Astrocyte (in vitro differentiated cells and primary cell): Measurements from ENCODE around the gene XYLT1. TPM values are rescaled to one million over a fixed set of nuclear protein-coding genes. Genes with fewer than 3 reads are reported as not detected.
"Not testable (repeated sequence)": the region's sequence is repeated elsewhere in the genome, so short reads cannot be mapped to it uniquely, and the experiment has no call there.

Source experiments
- DNase-seq: peaks from one replicate; pipeline ENCODE4 v3.0.0-alpha.2; 2010; ENCODE audit warnings: low read depth
- FAIRE-seq: peaks from 2 replicates; lab custom pipeline; 2011; peaks lifted over from hg19 to GRCh38; lab: Jason Lieb, UNC
- H2AFZ ChIP-seq: 2 replicates; pipeline ENCODE4 v1.6.0; 2012; ENCODE audit warnings: low read depth, low read length, inconsistent platforms
- H3K27ac ChIP-seq: 2 replicates; pipeline ENCODE4 v1.5.1; 2011; ENCODE audit warnings: low read depth, low read length, inconsistent platforms
- H3K27me3 ChIP-seq: 2 replicates; pipeline ENCODE4 v1.6.0; 2011; ENCODE audit warnings: low read length, inconsistent platforms; ENCODE audit not compliant: insufficient read depth
- H3K36me3 ChIP-seq: 2 replicates; pipeline ENCODE4 v1.5.1; 2011; ENCODE audit warnings: low read length, inconsistent platforms; ENCODE audit not compliant: insufficient read depth
- H3K4me1 ChIP-seq: 2 replicates; pipeline ENCODE4 v1.5.1; 2011; ENCODE audit warnings: low read length, inconsistent platforms; ENCODE audit not compliant: insufficient read depth
- H3K4me2 ChIP-seq: 2 replicates; pipeline ENCODE4 v1.6.0; 2012; ENCODE audit warnings: low read length, inconsistent platforms
- H3K4me3 ChIP-seq: 2 replicates; pipeline ENCODE4 v1.5.1; 2011; ENCODE audit warnings: low read depth, mild to moderate bottlenecking, low read length, inconsistent platforms; ENCODE audit not compliant: insufficient read depth
- H3K79me2 ChIP-seq: 2 replicates; pipeline ENCODE4 v1.6.0; 2012; ENCODE audit warnings: mild to moderate bottlenecking, low read length, inconsistent platforms; ENCODE audit not compliant: insufficient read depth
- H3K9ac ChIP-seq: 2 replicates; pipeline ENCODE4 v1.6.0; 2012; ENCODE audit warnings: mild to moderate bottlenecking, low read length, inconsistent platforms
- H3K9me3 ChIP-seq: 2 replicates; pipeline ENCODE4 v1.5.1; 2012; ENCODE audit warnings: low read depth, mild to moderate bottlenecking, low read length, inconsistent platforms; ENCODE audit not compliant: insufficient read depth
- H4K20me1 ChIP-seq: 2 replicates; pipeline ENCODE4 v1.6.0; 2012; ENCODE audit warnings: low read length, inconsistent platforms; ENCODE audit not compliant: insufficient read depth
- H3K27ac Mint-ChIP-seq: one replicate; pipeline ENCODE4 v1.8.0; 2021; ENCODE audit warnings: mild to moderate bottlenecking, mixed read lengths; ENCODE audit not compliant: unreplicated experiment
- H3K27me3 Mint-ChIP-seq: one replicate; pipeline ENCODE4 v1.8.0; 2021; ENCODE audit warnings: low read depth, mixed read lengths; ENCODE audit not compliant: unreplicated experiment
- H3K36me3 Mint-ChIP-seq: one replicate; pipeline ENCODE4 v1.8.0; 2021; ENCODE audit warnings: low read depth, mixed read lengths; ENCODE audit not compliant: unreplicated experiment
- H3K4me1 Mint-ChIP-seq: one replicate; pipeline ENCODE4 v1.8.0; 2021; ENCODE audit warnings: low read depth, mixed read lengths; ENCODE audit not compliant: unreplicated experiment
- H3K4me3 Mint-ChIP-seq: one replicate; pipeline ENCODE4 v1.8.0; 2021; ENCODE audit warnings: mild to moderate bottlenecking, moderate library complexity, mixed read lengths; ENCODE audit not compliant: unreplicated experiment
- H3K9me3 Mint-ChIP-seq: one replicate; pipeline ENCODE4 v1.8.0; 2021; ENCODE audit warnings: mild to moderate bottlenecking, mixed read lengths; ENCODE audit not compliant: unreplicated experiment
- EZH2 ChIP-seq: IDR thresholded peaks from 2 replicates; pipeline ENCODE4 v1.6.1; 2012; ENCODE audit warnings: mild to moderate bottlenecking, low read length, inconsistent platforms; ENCODE audit not compliant: insufficient read depth
- total RNA-seq: library from RNA; stranded (reverse); gene quantifications from 2 replicates; pipeline ENCODE4 v1.2.1, GENCODE V29; 2021
- TF ChIP-seq, protein P1 (sequence below): IDR thresholded peaks from 2 replicates; pipeline ENCODE4 v1.5.1; 2011; ENCODE audit warnings: low read depth, mild to moderate bottlenecking, inconsistent platforms, low read length, moderate library complexity; ENCODE audit not compliant: insufficient read depth

XYLT1 gene
- total RNA-seq, 1 donor from 2014 or later = 22.9 TPM

GRCh38 chr16:17307504-17307903, 163.3 kb downstream of the XYLT1 start:
- Mint-ChIP-seq H3K27me3 (no peaks in the 10 kb centered on the region), H3K27ac (no peak overlapping the region), H3K4me1 (peaks cover 18% of the 10 kb centered on the region), H3K36me3 (peaks cover 2% of the 10 kb centered on the region), H3K4me3 (no peak overlapping the region), H3K9me3 (no peaks in the 10 kb centered on the region)
- no peak overlapping the region for H3K9ac ChIP-seq
- TF ChIP-seq, protein P1, sequence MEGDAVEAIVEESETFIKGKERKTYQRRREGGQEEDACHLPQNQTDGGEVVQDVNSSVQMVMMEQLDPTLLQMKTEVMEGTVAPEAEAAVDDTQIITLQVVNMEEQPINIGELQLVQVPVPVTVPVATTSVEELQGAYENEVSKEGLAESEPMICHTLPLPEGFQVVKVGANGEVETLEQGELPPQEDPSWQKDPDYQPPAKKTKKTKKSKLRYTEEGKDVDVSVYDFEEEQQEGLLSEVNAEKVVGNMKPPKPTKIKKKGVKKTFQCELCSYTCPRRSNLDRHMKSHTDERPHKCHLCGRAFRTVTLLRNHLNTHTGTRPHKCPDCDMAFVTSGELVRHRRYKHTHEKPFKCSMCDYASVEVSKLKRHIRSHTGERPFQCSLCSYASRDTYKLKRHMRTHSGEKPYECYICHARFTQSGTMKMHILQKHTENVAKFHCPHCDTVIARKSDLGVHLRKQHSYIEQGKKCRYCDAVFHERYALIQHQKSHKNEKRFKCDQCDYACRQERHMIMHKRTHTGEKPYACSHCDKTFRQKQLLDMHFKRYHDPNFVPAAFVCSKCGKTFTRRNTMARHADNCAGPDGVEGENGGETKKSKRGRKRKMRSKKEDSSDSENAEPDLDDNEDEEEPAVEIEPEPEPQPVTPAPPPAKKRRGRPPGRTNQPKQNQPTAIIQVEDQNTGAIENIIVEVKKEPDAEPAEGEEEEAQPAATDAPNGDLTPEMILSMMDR = no peak
- TF ChIP-seq EZH2 = no peak
- H3K27me3 ChIP-seq = no peaks in the 10 kb centered on the region
- DNase-seq = no peak
- no peak overlapping the region for H3K4me2 ChIP-seq
- peaks cover 6% of the 10 kb centered on the region for H3K4me1 ChIP-seq
- H3K79me2 ChIP-seq = peaks cover 44% of the 10 kb centered on the region
- no peak for FAIRE-seq
- H3K4me3 ChIP-seq = no peak overlapping the region
- H4K20me1 ChIP-seq = peaks cover 94% of the 10 kb centered on the region
- H3K9me3 ChIP-seq = no peaks in the 10 kb centered on the region
- no peak overlapping the region for H2AFZ ChIP-seq
- H3K36me3 ChIP-seq = no peaks in the 10 kb centered on the region
- no peak overlapping the region for H3K27ac ChIP-seq

DNA sequence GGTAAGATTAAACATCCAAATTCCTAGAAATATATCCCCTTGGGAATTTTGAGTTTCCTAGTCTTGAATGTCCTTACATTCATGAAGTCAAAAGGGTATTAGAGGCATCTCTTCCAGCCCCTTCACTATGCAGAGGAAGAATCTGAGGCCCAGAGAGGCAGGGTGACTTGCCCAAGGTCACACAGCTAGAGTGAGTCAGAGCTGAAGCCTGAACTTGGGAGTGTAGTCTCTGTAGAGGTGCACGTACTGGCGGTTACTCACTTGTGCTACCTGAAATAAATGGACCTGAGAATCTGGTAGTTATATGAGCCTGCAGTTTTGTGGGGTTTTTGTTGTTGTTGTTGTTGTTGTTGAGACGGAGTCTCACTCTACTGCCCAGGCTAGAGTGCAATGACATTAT, 164.0 kb downstream of the XYLT1 start:
- H3K27ac Mint-ChIP-seq = no peak overlapping the region
- Histone ChIP-seq H4K20me1 (peaks cover 91% of the 10 kb centered on the region), H3K9ac (no peak overlapping the region), H3K4me2 (no peak overlapping the region), H3K27ac (no peak overlapping the region), H3K4me1 (peaks cover 8% of the 10 kb centered on the region), H3K79me2 (peaks cover 49% of the 10 kb centered on the region), H2AFZ (no peak overlapping the region), H3K4me3 (no peak overlapping the region), H3K27me3 (no peaks in the 10 kb centered on the region), H3K36me3 (no peaks in the 10 kb centered on the region), H3K9me3 (no peaks in the 10 kb centered on the region)
- no peaks in the 10 kb centered on the region for H3K9me3 Mint-ChIP-seq
- DNase-seq = no peak
- no peak overlapping the region for H3K4me3 Mint-ChIP-seq
- H3K4me1 Mint-ChIP-seq = peaks cover 18% of the 10 kb centered on the region
- no peak for FAIRE-seq
- H3K36me3 Mint-ChIP-seq = no peaks in the 10 kb centered on the region
- TF ChIP-seq, protein P1 = no peak
- TF ChIP-seq EZH2 = no peak
- no peaks in the 10 kb centered on the region for H3K27me3 Mint-ChIP-seq

DNA sequence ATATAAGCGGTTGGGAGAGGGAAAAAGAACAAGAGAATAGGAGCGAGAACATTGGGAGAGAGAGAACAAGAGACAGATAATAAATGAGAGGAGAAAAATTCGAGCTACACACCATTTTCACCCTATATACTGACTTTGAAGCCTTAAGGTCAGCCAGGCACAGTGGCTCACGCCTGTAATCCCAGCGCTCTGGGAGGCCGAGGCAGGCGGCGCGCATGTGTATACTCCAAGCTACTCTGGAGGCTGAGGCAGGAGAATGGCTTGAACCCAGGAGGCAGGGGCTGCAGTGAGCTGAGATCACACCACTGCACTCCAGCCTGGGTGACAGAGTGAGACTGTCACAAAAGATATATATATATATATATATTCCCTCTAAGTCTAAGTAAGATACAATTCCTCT, 164.5 kb downstream of the XYLT1 start:
- H3K4me3 ChIP-seq, H2AFZ ChIP-seq, H3K4me3 Mint-ChIP-seq, FAIRE-seq, H3K4me2 ChIP-seq, H3K9ac ChIP-seq, H3K27me3 ChIP-seq, H3K9me3 Mint-ChIP-seq, H3K36me3 Mint-ChIP-seq, H3K27ac ChIP-seq, H3K36me3 ChIP-seq, H3K4me1 ChIP-seq, DNase-seq, H3K27me3 Mint-ChIP-seq, H3K27ac Mint-ChIP-seq, H3K9me3 ChIP-seq: not testable (repeated sequence)
- peaks cover 16% of the 10 kb centered on the region for H3K4me1 Mint-ChIP-seq
- peaks cover 91% of the 10 kb centered on the region for H4K20me1 ChIP-seq
- H3K79me2 ChIP-seq = peaks cover 50% of the 10 kb centered on the region
